GM18507 (cell line): ENCODE measurements around the gene NCEH1.
A peak's percentile ranks its signal among the peaks of the same experiment; 100 is the strongest.
"Not testable (repeated sequence)": the region's sequence is repeated elsewhere in the genome, so short reads cannot be mapped to it uniquely, and the experiment has no call there.

Experiments
- DNase-seq: peaks from one replicate; pipeline ENCODE4 v3.0.0; 2011; ENCODE audit warnings: low read depth; ENCODE audit not compliant: insufficient read length; ENCODE audit errors: extremely low spot score
- FAIRE-seq: peaks from 2 replicates; lab custom pipeline; 2011; peaks lifted over from hg19 to GRCh38; lab: Jason Lieb, UNC

Gene NCEH1, protein sequence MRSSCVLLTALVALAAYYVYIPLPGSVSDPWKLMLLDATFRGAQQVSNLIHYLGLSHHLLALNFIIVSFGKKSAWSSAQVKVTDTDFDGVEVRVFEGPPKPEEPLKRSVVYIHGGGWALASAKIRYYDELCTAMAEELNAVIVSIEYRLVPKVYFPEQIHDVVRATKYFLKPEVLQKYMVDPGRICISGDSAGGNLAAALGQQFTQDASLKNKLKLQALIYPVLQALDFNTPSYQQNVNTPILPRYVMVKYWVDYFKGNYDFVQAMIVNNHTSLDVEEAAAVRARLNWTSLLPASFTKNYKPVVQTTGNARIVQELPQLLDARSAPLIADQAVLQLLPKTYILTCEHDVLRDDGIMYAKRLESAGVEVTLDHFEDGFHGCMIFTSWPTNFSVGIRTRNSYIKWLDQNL

DNA sequence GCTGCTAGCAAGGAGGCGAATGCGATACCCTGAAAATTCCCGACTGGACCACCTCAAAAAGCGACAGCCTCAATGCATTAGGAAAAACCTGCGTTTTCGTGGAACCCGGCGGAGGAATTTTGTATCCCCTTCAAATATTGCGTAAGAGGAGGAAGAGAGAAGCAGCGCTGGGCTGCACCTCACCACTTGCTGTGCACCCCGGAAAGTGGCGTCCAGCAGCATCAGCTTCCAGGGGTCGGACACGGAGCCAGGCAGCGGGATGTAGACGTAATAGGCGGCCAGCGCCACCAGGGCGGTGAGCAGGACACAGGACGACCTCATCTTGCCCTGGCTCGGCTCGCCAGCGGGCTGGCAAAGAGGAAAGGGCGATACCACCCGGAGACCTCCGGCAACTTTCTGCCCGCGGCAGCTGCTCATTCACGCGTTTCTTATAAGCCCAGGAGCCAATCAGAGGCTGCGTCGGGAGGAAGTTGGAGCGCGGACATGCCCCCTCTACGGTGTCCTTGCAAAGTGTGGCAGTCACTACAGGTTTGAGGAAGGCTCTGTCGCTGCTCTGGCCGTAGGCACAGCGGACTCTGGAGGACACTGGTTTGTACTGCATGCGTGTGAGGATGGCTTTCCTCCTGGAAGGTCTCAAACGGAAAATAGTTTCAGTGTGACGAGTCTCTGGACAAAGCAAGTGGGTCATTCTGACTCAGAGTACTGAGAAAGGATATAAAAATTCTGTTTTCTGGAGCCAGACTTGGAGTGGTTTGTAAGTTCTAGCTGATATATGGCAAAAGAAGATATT, at the start of gene NCEH1:
NCEH1 (minus strand) TSS at position 404 of the 790 bp plus-strand sequence; CDS start at position 321, 83 bp downstream.
- FAIRE-seq, result peak; percentile 99
- peak; percentile 79 for DNase-seq

GRCh38 chr3:172760416-172760815, 49.5 kb upstream of the NCEH1 start:
- not testable (repeated sequence) for DNase-seq, FAIRE-seq

DNA sequence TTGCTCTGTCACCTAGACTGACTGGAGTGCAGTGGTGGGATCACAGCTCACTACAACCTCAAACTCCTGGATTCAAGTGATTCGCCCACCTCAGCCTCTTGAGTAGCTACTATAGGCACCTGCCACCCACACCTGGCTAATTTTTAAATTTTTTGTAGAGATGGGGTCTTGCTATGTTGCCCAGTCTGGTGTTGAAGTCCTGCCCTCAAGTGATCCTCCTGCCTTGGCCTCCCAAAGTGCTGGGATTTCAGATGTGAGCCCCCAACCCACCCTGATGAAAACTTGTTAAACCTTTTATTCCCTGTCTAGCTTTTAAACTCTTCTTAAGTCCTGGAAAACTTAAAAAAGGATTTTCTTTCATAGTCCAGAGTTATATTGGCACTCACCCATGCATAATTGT, 42.3 kb upstream of the NCEH1 start:
- FAIRE-seq, result no peak
- no peak for DNase-seq

DNA sequence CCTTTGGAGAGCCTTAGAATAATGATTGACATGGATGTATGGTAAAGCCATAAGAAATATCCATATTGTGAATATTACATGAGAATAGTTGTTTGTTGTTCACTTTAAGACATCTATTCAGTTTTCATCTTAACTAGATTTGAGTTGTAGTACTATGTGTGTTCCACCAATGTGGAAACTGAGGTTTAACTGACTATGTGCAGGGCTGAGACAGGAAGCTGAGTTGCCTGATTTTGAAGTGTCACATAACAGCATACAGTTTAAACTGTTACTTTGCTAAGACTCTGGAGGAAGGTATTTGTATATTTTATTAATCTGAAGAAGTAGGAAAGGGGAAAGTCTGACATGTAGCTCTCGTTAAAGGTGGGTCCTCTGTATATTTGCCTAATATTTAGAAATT, 41.8 kb upstream of the NCEH1 start:
- no peak for DNase-seq
- FAIRE-seq, result no peak

DNA sequence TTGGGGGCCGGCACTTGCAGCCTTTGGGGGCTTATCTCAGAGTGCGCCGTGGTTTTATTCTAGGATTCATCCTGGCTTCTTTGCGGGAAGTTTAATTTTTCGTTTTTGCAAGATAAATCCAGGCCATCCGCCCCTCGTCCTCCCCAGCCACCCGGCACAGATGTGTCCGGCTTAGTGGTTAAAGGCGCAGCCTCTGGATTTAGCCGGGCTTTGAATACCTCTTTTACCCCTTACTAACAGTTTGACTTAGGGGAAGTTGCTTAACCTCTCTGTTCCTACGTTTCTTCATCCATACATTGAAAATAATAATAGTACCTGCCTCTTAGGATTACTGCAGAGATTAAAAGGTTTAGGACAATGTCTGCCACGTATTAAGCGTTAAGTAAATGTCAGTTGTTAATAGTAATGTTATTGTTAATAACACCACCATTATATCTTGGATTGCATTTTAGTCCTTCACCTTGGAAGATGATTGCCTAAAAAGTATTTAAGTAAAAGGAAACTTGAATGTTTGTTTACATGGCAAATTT, 40.4 kb upstream of the NCEH1 start:
- DNase-seq (no peak), FAIRE-seq (peak; percentile 67)

GRCh38 chr3:172750368-172751174, 39.7 kb upstream of the NCEH1 start, which contains the start of gene ECT2:
Gene ECT2, plus strand, starts transcription at chr3:172750726. Its CDS starts 3,805 bp downstream, at chr3:172754531.
- peak; percentile 100 for FAIRE-seq
- DNase-seq, result peak; percentile 90

- no peak for DNase-seq
- FAIRE-seq, result no peak
Observed at GRCh38 chr3:172750069-172750367, 39.2 kb upstream of the NCEH1 start.

DNA sequence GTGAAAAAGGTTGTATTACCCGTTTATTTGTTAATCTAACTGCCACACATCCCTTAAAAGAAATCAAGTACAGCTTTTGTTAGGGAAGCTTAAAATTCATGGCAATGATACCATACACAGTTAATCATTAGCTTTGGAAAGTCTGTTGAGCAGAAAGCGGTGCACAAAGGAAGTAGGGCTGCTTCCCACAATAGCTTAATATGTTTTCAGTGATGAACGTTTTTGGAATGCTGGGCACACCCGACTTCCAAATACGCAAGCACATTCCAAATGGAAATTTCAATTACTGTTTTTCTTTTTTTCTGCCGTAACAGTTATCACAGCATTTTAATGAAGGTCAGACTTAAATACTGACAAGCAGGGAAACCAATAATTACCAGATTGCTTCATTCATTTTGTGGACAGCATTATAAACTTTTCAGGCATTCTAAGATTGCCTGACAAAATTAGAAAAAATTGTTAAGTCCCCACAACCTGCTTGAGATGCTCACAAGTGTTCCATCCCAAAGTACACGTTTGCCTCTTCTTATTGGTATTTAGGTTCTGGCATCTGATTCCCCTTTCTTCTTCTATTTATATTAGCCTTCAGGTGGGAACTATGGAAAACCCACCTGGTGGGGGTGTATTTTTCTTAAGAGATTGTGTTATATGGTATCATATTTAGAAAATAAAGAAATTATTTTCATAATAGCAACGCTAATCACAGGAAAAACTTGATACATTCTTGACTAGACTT, 38.5 kb upstream of the NCEH1 start:
- FAIRE-seq (peak; percentile 47), DNase-seq (no peak)

DNA sequence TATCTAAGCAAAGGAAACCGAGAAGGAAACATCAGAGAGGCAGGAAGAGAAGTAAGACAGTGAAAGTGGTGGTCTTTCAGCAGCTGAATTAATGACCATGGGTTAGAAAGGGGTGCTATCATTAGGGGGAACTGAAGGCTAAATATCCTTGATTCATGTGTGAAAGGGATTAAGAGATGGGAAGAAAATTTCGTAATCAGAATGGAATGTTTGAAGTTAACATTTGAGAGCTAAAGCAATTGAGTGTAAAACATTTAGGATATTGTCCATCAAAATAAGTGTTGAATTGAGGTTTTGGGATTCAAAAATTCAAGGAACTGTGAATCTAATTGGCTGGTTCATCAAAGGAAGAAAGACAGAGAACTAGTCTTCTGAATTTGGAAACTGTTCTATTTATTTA, 35.6 kb upstream of the NCEH1 start:
- FAIRE-seq, result no peak
- no peak for DNase-seq

DNA sequence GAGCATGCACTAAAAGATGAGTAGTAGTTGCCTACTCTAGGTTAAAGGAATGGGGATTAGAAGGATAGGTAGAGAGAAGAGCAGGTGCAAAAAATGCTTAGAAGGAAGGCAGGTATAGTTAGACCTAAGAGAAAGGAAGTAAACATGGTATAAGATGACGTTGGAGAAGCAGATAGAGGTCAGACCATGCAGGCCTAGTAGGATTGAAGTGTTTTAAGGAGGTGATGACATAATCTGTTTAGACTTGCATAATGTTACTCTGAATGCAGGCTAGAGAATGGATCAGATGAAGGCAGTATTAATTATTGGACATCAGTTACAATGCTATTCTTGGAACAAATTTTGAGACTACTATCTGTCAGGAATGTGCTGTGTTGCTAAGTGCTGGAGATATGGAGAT, 28.6 kb upstream of the NCEH1 start:
- DNase-seq, result no peak

DNA sequence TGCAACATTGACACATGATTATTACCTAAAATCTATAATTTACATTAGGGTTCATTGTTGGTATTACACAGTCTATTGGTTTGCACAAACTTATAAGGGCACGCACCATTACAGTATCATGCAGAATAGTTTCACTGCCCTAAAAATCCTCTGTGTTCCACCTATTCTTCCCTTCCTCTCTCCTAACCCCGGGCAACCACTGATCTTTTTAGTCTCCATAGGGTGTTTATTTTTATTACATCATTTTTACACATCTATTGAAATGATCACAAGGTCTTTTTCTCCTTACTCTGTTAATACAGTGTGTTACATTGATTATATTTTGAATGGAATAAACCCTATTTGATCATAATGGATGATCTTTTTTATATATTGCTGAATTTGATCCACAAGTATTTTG, 24.1 kb upstream of the NCEH1 start:
- FAIRE-seq, result no peak
- DNase-seq, result no peak

More for the DNA sequence above, 28.6 kb upstream of the NCEH1 start:
- no peak for FAIRE-seq

- FAIRE-seq (no peak), DNase-seq (no peak)
Observed at GRCh38 chr3:172726380-172726779, 15.5 kb upstream of the NCEH1 start.

GRCh38 chr3:172722536-172723040, 11.7 kb upstream of the NCEH1 start:
- FAIRE-seq, DNase-seq: not testable (repeated sequence)

GRCh38 chr3:172717493-172718088, 6.7 kb upstream of the NCEH1 start:
- no peak for DNase-seq
- no peak for FAIRE-seq

- DNase-seq (no peak), FAIRE-seq (no peak)
Observed at GRCh38 chr3:172716476-172716875, 5.6 kb upstream of the NCEH1 start.

DNA sequence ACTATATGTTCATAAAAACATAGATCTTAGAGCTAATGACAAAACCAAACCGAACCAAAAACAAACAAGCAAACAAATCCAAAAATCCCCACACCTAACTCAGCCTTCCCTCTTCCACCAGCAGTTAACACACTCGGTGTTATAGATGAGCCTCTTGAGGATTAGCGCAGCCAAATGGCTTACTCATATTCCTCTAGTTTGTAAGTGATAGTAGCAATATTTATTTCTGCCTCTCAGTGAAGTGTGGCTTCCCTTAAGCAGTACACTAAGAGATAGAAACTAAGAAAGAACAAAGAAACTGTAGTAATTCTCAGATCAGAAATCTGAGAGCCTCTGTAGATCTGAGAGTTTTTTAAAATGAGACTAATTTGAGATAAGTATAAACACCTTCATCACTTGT, 2.4 kb upstream of the NCEH1 start:
- no peak for DNase-seq
- FAIRE-seq, result no peak

GRCh38 chr3:172711454-172711795, 558 bp upstream of the NCEH1 start:
- FAIRE-seq (no peak), DNase-seq (no peak)

DNA sequence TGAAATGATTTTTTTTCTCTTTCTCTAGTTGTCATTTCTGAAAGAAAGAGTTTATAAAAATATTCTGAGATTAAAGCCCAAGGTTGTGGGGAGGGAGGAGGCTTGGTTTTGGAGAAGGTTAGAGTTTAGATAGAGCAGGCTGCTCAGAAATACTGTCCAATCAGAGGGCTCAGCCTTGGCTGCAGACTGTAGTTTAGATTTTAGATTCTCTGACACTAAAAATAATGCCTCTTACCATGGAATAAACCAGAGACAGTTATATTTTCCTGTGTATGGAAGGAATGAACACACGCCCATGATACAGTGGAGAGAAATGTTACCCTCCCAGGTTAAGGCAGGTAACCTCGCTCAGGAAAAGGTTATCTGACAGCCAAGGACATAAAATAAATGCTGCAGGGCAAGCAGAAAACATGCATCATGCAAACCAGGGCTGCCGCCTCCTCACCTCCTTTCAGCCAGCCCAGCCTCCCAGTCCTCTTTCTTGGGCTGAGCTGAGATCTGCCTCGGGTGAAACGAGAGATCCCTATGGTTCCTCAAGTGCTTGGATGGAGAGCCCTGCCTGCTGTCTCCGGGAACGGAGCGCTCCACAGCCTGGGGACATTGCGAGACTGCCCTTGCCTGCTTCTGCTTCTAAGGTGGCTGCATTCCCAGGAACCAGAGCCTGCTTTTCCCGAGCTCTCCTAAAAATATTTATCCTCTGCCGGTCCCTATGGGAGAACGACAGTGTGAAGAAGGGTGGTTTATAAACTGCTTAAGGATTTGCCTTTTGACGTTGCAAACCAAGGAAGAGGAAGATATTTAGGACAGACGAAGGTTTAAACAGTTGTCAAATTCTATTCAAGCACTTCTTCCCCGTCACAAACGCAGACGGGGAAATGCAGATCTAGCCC, 848 bp downstream of the NCEH1 start:
- DNase-seq, result no peak
- FAIRE-seq, result no peak
